NCI-H2081 (cell line): ENCODE measurements around the gene WDR54.

ENCODE experiments used
- DNase-seq, 2 experiments: peaks; one replicate each; lab custom pipeline; 2025; lab: John Stamatoyannopoulos, UW

WDR54 gene, protein sequence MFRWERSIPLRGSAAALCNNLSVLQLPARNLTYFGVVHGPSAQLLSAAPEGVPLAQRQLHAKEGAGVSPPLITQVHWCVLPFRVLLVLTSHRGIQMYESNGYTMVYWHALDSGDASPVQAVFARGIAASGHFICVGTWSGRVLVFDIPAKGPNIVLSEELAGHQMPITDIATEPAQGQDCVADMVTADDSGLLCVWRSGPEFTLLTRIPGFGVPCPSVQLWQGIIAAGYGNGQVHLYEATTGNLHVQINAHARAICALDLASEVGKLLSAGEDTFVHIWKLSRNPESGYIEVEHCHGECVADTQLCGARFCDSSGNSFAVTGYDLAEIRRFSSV

DNA sequence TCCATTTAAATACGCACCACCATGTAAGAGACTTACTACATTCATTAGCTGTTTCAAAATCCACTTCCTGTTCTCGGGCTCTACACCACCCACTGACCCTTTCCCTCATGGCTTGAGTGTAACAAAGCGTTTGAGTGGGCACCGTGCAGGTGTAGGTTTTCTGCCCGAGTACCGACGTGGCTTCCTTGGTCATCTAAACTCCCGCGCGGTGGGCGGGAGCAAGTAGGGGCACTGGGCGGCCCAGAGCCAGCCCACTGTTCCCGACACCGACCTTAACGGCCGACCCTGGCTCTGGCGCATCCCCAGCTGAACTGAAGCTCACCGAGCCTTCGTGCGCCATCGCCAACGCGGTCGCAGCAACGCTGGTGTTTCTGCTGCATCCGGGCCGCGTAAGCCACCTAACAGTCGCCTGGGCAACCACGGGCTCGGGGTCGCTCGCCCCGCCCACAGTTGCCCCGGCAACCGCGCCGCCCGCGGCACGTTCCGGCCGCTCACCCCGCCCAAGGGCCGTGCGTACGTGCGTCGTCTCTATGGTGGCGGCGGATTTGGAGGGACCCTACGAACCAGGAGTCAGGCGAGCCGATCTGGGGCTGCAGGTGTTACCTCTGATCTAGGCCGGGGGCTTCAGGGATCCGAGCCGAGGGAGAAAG, at the start of gene WDR54, which contains the start of gene C2orf81:
Gene WDR54, plus strand, starts transcription at position 510 of the 650 bp plus-strand sequence. CDS start 424 bp downstream, outside the sequence.
Gene C2orf81, minus strand, starts transcription at position 399 of the 650 bp plus-strand sequence. Its CDS starts 59 bp downstream, at position 340.
- DNase-seq = peak; percentile 92 to 96

DNA sequence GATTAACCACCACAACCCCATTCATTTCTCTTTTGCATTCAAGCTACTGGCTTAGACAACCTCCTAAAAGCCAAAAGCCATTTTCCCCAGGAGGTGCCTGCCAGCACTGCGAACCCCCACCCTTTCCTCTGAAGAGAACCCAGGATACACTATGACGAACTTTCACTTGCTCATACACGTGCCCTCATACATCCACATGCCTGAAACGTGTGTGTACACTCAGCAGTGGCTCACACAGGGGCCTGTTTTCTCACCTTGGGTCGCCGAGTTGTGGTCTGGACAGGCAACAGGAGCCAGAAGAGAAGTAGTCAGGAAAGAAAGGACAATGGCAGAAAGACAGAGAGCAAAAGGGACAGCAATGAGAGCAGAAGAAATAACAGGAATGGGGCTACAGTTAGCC, 48.9 kb upstream of the WDR54 start:
- DNase-seq = no peak

DNA sequence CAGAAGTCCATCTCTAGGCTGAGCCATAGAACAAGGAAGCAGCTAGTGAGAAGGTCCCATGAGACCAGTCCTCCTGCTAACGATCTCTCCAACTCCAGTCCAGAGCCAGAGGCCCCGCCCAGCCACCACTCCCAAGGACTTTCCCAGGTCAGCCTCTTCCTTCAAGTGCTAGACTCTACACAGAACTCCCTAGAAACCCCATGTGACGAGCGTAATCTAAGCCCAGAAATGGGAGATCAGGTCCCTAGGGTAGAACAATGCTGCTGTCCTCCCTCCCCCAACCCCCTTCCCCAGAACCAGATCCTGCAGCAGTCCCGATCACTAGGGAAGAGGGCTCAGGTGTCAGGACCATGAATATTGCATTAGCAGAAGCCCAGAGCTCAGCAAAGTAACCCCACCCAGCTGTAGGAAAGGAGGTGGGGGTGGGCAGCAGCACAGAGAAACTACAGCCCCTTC, 48.3 kb upstream of the WDR54 start:
- DNase-seq = no peak

DNA sequence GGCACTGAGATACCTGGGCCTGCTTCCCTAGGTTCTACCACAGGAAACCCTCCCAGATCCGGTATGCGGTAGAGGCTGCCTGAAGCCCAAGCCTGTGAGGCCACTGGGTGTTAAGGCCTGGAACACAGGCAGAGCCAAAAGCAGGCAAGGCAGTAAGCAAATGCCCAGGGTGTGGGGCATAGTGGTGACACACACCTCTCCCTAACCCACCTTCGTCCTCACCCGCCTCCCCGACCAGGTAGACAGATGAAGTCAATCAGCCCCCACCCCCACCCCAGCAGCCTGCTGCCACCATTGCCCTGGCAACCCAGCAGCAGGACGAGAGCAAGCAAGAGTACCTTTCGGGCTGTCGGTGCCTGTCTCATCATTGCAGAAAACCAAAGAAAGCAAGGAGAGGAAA, 47.5 kb upstream of the WDR54 start:
- DNase-seq = no peak

DNA sequence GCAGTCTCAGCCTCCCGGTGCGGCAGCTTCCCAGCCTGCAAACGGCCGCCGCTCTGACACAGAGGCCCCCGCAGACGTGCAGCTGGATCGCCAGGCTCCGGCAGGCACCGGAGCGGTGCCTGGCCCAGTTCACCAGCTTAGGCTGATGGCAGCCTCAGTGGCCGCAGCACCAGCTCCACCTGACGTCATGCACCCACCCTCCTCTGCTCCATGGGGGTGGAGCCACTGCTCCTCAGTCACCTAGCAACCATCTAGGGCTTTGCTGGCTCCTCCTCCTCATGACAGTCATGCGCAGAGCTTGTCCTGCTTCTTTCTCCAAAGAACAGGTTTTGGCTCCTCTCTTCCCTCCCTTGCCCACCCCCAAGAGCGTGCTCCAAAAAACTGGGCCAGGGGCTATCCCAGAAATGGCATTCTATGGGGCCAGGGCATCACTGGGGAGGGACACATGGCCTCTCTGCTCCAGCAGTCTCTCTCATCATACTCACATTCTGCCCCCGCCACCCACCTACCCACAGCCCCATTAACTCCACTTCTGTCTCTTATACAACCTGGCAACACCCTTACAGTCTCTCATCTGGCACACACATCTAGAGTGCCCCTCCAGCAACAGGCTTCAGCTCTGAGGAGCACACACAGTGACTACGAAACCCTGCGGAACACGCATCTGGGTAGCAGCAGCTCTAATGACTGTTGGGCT, 46.9 kb upstream of the WDR54 start:
- DNase-seq = peak; percentile 76 to 83

DNA sequence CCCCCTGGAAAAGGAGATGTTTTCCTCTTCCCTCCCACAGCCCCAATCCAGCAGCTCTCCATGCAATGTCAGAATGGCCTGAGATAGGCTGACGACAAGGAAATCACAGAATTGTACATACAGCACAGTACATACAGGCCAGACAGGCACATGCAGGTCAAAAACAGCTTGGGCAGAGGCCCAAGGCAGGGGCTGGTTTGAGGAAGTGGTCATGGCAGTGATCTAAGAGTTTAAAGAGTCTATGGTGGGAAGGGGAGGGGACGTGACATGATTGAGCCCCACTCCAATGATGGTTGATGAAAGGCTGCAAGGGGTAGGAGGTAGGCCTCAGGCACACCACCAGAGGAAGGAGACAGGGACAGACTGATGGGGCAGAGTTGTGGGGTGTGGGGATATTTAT, 45.7 kb upstream of the WDR54 start:
- DNase-seq = no peak

DNA sequence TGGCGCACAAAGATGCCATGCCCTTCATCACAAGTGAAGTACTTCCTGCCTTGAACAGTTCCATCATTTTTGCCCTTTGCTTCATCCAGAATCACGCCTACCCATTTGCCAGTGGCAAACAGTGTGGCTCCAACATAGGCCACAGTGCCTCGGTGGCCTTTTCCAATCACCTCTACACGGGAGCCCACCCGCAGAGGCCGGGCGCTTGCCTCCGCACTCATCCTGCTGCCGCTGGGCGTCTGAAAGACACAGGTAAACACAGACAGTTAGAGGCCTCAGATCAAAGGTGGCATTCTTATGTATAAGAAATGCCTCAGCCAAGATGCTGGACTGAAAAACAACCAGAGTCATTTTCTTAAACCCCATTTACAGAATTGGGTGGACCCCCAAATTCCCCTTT, 43.5 kb upstream of the WDR54 start:
- no peak for DNase-seq

DNA sequence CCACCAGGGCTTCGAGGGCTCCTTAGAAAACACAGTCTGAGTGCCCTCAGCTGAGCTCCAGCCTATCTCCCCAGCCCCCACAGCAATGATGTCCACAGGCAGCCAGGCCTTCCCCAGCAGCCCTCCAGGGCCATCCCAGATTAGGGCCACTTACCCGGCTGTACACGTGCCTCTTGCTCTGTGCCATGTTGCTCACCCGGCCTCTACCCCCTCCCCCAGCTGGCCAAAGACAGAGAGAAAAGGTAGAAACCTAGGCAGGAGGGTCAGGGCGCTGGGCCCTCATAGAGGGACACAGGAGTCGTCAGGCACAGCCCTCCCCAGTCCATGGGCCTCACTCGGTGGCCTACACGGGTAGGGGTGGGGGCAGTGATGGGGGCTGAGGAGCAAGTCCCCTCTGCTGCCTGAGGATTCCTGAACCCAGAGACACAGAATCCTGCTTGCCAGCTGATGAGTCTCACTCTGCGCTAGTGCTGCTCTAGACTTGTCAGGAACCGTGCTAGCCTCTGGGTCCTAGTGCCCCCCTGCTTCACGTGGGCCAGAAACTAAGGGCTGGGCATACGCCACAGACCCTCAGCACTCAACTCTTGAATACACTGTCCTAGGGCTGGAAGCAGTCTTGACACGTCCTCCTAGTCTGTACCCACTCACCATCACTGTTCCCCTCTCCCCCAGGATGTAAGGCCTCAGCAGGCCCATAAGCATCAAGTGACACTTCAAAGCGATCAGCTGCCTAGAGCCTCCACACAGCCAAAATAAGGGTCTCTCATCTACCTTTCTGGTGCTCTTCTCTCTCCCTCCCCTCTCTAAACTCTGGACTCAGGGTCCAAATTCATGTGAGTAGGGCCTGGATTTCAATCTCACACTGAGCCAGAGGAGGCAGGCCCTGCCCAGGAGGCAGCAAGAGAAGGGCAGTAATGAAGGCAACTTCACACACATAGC, 41.4 kb upstream of the WDR54 start, which contains the start of gene DCTN1:
Gene DCTN1, minus strand, starts transcription at position 461 of the 939 bp plus-strand sequence. Its CDS starts 274 bp downstream, at position 187.
- no peak for DNase-seq

DNA sequence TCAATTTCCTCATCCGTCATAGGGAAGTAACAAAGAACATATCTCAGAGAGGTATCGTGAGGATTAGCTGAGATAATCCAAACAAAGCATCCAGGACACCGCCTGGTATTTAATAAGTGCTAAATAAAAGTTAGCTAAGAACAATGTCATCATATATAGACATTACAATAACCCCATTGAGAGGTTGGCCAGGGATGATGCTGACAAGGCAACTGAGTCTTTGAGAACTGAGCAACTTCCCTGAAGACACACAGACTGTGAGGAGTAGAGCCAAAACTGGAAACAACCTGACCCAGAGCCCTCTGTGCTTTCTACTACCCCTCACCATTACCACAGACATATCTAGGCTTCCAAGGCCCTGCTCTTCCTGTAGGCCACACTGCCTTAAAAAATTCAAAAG, 39.8 kb upstream of the WDR54 start:
- no peak for DNase-seq

DNA sequence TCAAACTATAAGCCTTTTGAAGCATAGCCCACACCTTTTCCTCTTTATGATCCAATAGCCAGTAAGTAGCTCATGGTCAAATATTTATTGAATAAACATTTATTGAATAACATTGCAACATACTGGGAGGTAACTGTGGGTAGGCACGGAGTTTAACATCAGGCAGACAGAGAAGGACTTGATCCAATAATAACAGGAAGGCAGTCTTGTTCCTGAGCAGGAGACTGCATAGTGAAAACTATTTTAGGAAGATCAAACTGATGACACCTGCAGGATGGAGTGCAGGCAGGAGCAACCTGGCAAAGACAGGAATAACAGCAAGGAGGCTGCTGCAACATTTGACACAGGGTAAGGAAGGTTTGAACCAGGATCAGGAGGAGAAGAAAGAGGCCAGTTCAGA, 38.3 kb upstream of the WDR54 start:
- DNase-seq = peak in 1 of 2 experiments; percentile 10

DNA sequence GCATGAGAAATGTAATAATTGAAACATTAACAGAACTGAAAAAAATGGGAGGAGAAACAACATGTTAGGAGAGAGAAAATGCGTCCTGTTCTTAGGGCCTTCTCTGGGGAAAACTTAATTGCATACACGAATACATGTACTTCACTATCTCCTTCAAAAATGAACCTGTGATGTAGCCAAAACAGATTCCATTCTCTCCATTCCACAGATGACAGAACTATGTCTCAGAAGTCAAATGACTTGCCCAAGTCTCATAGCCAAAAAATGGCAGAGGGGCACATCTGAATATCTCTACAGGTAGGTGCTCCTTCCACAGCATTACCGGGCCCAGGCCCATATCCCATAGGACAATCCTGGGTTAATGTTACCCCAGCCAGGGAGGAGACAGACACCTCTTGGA, 37.5 kb upstream of the WDR54 start:
- no peak for DNase-seq

DNA sequence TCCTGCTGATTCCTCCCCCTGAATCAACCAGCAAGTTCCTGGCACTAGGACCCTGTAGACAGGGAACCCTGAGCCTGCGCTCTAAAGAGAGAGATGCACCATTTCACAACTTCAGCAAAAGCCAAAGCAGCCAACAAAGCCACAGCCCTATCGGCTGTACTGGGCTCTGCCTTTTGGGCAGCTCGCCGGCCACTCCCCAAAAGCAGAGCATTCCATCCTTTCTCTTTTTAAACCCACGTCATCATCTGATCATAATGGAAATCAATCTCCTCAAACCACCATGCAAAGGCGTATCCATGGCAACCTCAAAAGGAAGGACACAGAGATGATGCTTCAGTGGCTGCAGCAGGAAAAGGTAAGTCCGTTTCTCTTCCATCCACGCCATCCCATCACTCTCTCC, 36.1 kb upstream of the WDR54 start:
- no peak for DNase-seq

DNA sequence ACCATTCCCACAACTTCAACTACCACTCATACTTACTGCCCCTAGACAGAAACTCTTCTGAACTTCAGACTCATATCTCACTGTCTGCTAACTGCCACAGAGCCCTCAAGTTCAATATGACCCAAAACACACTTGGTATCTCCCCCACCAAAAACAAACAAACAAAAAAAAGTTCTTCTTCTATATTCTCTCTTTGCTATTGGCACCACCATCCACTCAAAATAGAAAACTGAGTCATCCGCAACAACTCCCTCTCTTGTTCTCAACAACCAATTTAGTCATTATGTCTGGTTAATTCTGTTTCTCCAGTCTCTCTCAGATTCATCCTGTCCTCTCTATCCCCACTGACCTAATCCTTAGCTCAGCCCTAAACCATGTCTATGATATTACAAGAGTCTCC, 34.2 kb upstream of the WDR54 start:
- DNase-seq = no peak

DNA sequence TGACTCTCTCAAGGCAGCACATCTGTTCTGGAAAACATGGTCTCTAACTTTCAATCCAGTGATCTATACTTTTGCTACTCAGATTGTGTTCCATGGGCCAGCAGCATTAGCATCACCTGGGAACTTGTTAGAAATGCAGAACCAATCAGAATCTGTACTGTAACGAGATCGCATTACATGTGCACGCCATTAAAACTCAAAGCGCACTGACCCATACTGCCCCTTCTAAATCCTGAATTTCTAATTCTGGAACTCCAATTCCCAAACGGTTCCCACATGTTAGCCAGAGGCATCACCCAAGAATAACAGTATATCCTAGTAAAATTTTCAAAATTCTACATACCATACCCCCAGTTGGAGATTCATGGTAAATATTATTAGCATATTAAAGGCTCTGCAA, 30.9 kb upstream of the WDR54 start:
- DNase-seq = no peak

DNA sequence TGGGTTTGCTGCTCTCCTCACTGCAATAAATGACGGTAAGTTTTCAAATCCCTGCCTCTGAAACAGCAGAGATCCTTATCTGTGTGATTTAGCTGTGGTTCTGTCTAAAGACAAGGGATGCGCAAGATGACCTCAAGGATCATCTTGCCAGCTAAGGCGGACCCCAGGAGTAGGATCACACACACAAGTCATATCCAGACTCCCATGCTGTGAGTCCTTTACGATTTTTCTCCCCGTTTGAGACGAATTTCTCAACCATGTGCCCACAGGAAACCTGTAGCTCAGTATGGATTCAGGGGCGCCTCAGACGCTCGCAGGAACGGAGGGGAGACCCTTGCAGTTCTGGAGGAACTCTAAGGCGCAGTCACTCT, 30.3 kb upstream of the WDR54 start:
- DNase-seq = peak in 1 of 2 experiments; percentile 14

DNA sequence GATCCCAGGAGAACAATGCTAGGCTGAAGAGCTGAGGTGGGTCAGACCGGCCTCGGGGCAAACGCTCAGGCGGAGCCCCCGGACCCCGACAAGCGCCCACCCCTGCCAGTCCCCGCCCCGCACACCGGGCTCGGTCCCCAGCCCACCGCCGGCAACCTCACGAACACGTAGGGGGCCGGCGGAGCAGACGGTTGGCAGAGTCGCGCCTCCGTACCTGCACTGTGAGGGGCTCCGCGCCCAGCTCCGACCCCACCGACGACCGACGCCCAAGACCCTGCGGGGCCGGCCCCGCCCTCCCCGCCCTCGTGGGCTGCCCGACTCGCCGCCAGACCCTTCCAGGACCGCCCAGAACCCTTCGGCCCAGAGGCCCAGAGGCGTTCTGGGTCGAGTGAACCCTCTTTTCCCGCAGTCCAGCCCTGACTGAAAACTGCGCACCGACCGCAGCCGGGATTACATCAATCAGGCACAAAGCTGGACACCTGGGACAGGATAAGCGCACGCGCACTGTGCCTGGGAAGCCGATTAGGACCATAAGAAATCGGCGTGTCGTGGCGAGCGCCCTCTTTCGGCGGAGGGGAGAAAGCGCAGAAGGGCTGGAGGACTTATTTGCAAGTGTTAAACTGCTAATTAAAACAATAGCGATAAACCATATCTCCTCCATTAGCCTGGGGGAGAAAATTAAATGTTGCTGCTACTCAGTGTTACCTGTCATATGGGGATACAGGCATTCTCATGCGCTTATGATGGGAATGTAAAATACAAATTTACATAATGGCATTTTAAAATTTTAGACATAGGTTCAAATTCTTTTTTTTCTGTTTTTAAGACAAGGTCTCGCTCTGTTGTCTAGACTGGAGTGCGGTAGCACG, 29.7 kb upstream of the WDR54 start:
- peak; percentile 90 to 91 for DNase-seq

DNA sequence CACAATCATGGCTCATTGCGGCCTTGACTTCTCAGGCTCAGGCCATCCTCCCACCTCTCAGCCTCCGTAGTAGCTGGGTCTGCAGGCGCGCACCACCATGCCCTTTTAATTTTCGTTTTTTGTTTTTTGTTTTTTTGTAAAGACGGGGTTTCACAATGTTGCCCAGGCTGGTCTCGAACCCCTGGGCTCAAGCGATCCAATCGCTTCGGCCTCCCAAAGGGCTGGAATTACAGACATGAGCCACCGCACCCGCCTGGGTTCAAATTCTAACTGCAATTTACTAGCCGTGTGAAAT, 29.1 kb upstream of the WDR54 start:
- DNase-seq = no peak

DNA sequence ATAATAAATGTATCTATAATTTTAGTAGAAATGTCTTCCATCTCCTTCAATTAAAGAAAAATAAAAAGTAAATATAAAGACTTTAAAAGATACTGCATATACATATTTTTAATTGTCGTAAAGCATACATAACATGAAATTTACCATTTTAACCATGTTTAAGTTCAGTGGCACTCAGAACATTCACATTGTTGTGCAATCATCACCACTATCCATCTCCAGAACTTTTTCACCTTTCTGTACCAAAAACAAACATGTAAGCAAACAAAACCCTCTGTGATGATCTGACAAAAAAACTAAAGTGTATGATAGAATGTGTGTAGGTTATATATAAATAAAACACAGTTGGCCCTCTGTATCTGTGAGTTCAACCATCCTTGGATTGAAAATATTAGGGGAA, 28.0 kb upstream of the WDR54 start:
- DNase-seq = no peak

DNA sequence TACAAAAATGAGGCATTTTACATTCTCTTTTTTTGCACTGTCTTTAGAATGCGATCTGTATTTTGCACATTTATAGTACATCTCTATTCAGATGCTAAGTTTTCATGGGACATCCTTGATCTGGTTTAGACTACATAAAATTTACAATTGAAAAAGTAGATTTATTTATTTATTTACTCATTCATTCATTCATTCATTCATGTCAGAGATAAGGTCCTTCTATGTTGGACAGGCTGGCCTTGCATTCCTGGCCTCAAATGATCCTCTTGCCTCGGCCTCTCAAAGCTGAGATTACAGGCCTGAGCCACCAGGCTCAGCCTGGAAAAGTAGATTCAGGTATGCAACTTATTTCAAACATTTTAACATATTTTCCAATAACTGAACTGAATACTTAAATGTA, 25.4 kb upstream of the WDR54 start:
- DNase-seq = no peak

DNA sequence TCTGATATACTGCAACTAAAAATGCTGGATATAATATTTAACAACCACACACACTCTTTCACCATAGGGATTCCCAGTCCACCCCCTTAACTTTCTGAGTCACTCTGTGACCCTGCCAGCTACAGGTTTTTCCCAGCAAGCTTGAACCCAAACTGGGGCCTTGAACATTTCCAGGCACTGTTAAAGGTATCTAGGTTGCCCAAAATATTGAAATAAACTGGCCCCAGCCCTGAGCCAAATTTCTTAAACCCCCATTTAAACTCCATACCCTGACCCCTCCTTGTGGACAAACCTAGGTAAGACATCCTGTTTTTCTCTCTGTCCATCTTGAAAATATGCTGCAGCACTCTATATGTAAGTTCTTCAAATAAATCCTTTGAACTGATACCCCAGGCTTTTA, 21.7 kb upstream of the WDR54 start:
- peak in 1 of 2 experiments; percentile 23 for DNase-seq

DNA sequence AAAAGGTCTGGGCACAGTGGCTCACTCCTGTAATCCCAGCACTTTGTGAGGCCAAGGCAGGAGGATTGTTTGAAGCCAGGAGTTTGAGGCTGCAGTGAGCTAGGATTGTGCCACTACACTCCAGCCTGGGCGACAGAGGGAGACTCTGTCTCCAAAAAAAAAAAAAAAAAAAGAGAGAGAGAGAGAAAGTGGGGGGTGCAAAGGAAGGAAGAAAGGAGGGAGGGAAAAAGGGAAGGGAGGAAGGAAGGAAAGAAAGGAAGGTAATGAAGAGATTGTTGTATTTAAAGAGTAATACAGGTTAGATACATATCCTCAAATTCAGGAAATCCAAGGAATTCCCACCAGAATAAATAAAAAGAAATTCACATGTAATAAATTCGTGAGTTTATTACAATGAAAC, 19.6 kb upstream of the WDR54 start:
- no peak for DNase-seq
